Ascending aorta (tissue), 2 donors: ENCODE results near the gene NEU2. TPM values are rescaled to one million over a fixed set of nuclear protein-coding genes. Genes with fewer than 3 reads are reported as not detected.

ENCODE experiments used
- DNase-seq, 2 donors: peaks; one replicate each; pipeline ENCODE4 v3.0.0-alpha.2; 2019; ENCODE audit warnings: low spot score in 2 of 2
- H3K27ac ChIP-seq, 2 donors: fragments of 200-600 bp; sonication (generic); one replicate each; pipeline ENCODE4 v1.5.1; 2016 to 2017; ENCODE audit warnings: mild to moderate bottlenecking in 1 of 2
- H3K27me3 ChIP-seq: fragments of 200-600 bp; sonication (generic); one replicate; pipeline ENCODE4 v1.5.1; 2017
- H3K36me3 ChIP-seq, 2 donors: fragments of 200-600 bp; sonication (generic); one replicate each; pipeline ENCODE4 v1.5.1; 2016
- H3K4me1 ChIP-seq, 2 donors: fragments of 200-600 bp; sonication (generic); one replicate each; pipeline ENCODE4 v1.5.1; 2016 to 2017; ENCODE audit warnings: mild to moderate bottlenecking in 1 of 2
- H3K4me3 ChIP-seq, 2 donors: fragments of 200-600 bp; sonication (generic); one replicate each; pipeline ENCODE4 v1.5.1; 2016 to 2017; ENCODE audit warnings: mild to moderate bottlenecking in 1 of 2
- H3K9me3 ChIP-seq, 2 donors: fragments of 200-600 bp; sonication (generic); one replicate each; pipeline ENCODE4 v1.5.1; 2016
- intact Hi-C: fragments of 100-400 bp; cut with DNase I; formaldehyde crosslinking; loops from one replicate; pipeline ENCODE4 v1.15.1; 2023
- total RNA-seq: library from RNA; depleted of rRNA; stranded (reverse); fragments of >200 nt; gene quantifications from one replicate; pipeline ENCODE4 v1.1.0, GENCODE V29; 2016
- TF ChIP-seq, protein P1 (sequence below), 3 experiments: fragments of 200-600 bp in 2 of 3; fragments of 450-650 bp in 1 of 3; sonication (generic) in 2 of 3; IDR thresholded peaks; one replicate each; pipeline ENCODE4 v1.5.1; 2016 to 2019; ENCODE audit warnings: antibody characterized with exemption in 3 of 3, mild to moderate bottlenecking in 1 of 3, moderate library complexity in 1 of 3

The NEU2 gene
- total RNA-seq, 1 donor from 2014 or later, result not detected

DNA sequence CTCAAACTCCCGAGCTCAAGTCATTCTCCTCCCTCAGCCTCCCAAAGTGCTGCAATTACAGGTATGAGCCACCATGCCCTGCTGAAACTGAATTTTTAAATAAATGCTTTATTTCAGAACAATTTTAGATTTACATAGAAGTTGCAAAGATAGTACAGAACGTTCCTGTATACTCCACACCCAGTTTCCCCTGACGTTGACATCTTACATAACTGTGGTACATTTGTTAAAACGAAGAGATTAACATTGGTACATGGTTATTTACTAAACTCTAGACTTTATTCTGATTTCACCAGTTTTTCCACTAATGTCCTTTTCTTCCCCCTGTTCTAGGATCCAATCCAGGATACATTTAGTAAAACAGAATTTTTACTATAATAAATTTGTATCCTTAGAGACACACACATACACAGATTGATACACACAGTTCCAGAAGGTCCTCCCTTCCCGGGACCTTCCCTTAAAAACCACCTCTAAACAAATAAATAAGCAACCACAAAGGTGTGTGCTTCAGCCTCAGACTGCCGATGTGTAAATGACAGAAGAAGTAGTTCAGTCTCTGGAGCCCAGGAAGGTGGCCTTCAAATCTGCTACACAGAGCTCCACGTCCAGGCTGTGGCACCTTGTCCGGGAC, 6.9 kb downstream of the NEU2 start:
- Histone ChIP-seq H3K36me3 (no peaks in the 10 kb centered on the region), H3K27ac (no peak overlapping the region)

DNA sequence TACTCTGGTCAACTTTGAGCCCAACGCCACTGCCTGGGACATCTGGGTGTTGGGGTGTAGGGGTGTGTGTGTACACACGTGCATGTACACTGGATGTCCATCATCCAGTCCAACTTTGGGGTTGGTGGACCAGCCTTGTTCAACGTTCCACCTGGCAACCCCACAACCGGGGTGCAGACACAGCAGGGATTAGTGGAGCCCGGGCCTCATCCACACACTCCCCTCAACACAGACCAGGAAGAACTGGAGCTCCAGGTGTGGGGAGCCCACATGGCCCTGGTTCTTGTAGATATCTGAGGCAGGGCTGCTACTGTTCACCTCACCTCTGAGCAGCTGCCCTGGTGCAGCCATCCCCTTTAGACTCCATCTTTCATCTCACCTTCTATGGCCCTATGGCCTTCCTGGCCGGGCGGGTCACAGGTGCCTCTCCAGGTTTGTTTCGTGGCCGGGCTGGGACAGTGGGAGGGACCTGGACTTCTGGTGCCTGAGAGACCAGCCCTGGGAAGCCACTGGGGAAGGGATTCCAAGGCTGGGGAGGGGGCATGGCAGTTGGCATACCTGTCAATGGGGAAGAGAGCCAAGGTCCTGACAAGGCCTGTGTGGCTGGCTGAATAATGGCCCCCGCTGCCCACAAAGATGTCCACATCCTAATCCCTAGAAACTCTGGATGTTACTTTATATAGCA, 7.5 kb downstream of the NEU2 start:
- no peak for DNase-seq

More for the DNA sequence above, 6.9 kb downstream of the NEU2 start:
- TF ChIP-seq, protein P1, sequence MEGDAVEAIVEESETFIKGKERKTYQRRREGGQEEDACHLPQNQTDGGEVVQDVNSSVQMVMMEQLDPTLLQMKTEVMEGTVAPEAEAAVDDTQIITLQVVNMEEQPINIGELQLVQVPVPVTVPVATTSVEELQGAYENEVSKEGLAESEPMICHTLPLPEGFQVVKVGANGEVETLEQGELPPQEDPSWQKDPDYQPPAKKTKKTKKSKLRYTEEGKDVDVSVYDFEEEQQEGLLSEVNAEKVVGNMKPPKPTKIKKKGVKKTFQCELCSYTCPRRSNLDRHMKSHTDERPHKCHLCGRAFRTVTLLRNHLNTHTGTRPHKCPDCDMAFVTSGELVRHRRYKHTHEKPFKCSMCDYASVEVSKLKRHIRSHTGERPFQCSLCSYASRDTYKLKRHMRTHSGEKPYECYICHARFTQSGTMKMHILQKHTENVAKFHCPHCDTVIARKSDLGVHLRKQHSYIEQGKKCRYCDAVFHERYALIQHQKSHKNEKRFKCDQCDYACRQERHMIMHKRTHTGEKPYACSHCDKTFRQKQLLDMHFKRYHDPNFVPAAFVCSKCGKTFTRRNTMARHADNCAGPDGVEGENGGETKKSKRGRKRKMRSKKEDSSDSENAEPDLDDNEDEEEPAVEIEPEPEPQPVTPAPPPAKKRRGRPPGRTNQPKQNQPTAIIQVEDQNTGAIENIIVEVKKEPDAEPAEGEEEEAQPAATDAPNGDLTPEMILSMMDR (IDR thresholded peaks at IDR 0.05), result no peak
- intact Hi-C loops, result no loop called here
- Histone ChIP-seq H3K4me3 (no peak overlapping the region), H3K4me1 (no peaks in the 10 kb centered on the region), H3K27me3 (no peaks in the 10 kb centered on the region), H3K9me3 (no peaks in the 10 kb centered on the region)
- DNase-seq, result no peak

DNA sequence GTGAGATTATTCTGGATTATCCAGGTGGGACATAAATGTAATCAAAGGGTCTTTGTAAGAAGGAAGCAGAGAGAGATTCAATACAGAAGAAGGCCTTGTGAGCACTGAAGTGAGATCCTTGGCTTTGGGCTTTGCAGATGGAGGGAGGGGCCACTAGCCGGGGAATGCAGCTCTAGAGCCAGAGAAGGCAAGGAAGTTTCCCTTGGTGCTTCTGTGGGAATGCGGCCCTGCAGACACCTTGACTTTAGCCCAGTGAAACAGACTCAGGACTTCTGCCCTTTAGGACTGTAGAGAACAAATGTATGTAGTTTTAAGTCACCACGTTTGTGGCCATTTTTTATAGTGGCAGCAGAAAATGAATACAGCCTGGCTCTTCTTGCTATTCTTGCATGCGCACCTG, 8.1 kb downstream of the NEU2 start:
- Histone ChIP-seq H3K27me3 (no peaks in the 10 kb centered on the region), H3K27ac (no peak overlapping the region), H3K36me3 (no peaks in the 10 kb centered on the region), H3K4me3 (no peak overlapping the region), H3K9me3 (no peaks in the 10 kb centered on the region), H3K4me1 (no peaks in the 10 kb centered on the region)
- no peak for DNase-seq
- intact Hi-C loops, result no loop called here
- TF ChIP-seq, protein P1 (IDR thresholded peaks at IDR 0.05), result no peak

More for the DNA sequence above, 7.5 kb downstream of the NEU2 start:
- TF ChIP-seq, protein P1 (IDR thresholded peaks at IDR 0.05), result no peak
- intact Hi-C loops, result no loop called here
- Histone ChIP-seq H3K4me1 (no peaks in the 10 kb centered on the region), H3K9me3 (no peaks in the 10 kb centered on the region), H3K4me3 (no peak overlapping the region), H3K27me3 (no peaks in the 10 kb centered on the region), H3K27ac (no peak overlapping the region), H3K36me3 (no peaks in the 10 kb centered on the region)

DNA sequence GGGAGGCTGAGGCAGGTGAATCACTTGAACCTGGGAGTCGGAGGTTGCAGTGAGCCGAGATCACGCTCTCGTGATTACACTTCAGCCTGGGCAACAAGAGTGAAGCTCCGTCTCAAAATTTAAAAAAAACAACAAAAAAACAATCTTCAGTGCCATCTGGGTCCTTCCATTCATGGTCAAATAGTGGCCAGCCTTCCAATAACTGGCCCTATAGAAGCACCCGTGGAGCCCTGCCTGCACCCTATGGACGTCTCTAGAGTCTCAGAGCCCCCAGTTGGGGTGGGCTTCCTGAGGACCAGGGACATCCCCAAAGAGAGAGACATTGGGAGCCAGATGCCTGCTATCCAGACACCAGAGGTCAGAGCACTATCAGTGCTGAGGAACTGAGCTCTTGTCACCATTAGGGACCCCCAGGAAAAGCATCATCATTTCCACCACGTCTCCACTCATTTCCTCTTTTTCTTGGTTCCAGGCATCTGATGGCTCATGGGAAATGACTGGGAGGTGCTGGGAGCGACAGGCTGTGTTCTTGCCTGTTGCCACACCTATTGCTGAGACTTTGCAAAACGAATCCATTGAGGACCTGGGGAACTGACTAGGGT, 9.4 kb downstream of the NEU2 start:
- DNase-seq, result no peak
- H3K27ac ChIP-seq, result no peak overlapping the region
- H3K4me1 ChIP-seq, result no peaks in the 10 kb centered on the region
- H3K4me3 ChIP-seq, result no peak overlapping the region
- H3K36me3 ChIP-seq, result no peaks in the 10 kb centered on the region
- TF ChIP-seq, protein P1 (IDR thresholded peaks at IDR 0.05), result no peak
- no peaks in the 10 kb centered on the region for H3K9me3 ChIP-seq
- intact Hi-C loops, result no loop called here
- H3K27me3 ChIP-seq, result no peaks in the 10 kb centered on the region

DNA sequence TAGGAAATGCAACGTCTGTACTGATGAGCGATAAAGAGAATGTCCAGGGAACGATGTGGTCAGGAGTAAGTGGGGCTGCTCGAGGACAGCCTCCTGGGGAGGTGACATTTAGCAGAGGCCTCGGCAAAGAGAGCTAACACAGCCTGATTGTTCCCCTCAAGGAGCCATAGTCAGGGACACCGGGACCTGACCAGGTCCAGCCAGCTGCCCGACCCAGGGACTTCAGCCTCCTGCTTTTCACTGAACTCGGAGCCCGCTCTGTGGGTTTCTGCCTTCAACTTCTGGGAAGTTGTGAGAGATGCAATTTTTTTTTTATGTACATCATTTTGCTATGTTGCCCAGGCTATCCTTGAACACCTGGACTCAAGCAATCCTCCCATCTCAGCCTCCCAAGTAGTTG, 10.1 kb downstream of the NEU2 start:
- H3K4me1 ChIP-seq, result no peaks in the 10 kb centered on the region
- no peak overlapping the region for H3K4me3 ChIP-seq
- TF ChIP-seq, protein P1 (IDR thresholded peaks at IDR 0.05), result no peak
- DNase-seq, result no peak
- intact Hi-C loops, result no loop called here
- no peaks in the 10 kb centered on the region for H3K9me3 ChIP-seq
- no peaks in the 10 kb centered on the region for H3K27me3 ChIP-seq
- no peaks in the 10 kb centered on the region for H3K36me3 ChIP-seq
- no peak overlapping the region for H3K27ac ChIP-seq
